Epidermal melanocyte (primary cell): ENCODE measurements around the gene UBE2U.
"Not testable (repeated sequence)": the region's sequence is repeated elsewhere in the genome, so short reads cannot be mapped to it uniquely, and the experiment has no call there.

Experiments
- DNase-seq: peaks from one replicate; pipeline ENCODE4 v3.0.0; 2011; ENCODE audit warnings: low spot score; ENCODE audit not compliant: insufficient read length

The UBE2U gene

DNA sequence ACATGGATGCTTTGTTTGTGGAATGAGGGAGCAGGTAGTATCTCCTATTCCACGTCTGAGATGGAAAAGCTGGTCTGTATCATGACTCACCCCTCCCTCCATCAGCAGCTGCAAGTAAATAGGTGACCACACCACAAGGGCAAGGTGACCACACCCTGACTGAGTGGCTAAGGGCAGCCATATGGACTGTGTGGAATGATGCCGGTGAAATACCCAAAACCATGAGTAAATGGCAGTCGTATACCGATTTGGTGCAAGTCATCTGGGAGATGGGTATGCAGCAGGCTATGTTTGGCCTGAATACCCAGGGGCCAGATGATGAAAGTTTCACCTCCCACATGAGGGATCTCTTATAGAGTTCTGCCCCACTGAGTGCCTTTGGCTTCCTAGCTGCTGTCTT lies 15.8 kb upstream of the UBE2U start:
- DNase-seq = no peak

DNA sequence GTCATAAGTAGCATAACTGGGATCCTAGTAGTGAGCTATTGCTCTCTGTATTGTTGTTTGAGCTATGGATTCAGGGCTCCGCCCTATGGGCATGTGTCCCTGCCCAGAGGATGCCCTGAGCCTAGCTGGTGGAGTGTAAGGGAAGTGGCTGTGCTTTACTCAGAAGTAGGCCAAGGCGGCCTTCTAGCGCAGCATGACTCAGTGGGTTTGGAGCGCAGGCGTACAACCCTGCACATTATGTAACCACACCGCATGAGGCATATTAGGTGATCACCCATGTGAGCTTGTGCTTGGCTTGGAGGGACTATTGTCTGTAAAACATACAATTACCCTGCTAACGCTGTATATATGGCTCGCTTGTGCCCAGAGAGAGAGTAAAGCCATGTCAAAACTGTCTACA lies 11.1 kb upstream of the UBE2U start:
- DNase-seq = no peak

DNA sequence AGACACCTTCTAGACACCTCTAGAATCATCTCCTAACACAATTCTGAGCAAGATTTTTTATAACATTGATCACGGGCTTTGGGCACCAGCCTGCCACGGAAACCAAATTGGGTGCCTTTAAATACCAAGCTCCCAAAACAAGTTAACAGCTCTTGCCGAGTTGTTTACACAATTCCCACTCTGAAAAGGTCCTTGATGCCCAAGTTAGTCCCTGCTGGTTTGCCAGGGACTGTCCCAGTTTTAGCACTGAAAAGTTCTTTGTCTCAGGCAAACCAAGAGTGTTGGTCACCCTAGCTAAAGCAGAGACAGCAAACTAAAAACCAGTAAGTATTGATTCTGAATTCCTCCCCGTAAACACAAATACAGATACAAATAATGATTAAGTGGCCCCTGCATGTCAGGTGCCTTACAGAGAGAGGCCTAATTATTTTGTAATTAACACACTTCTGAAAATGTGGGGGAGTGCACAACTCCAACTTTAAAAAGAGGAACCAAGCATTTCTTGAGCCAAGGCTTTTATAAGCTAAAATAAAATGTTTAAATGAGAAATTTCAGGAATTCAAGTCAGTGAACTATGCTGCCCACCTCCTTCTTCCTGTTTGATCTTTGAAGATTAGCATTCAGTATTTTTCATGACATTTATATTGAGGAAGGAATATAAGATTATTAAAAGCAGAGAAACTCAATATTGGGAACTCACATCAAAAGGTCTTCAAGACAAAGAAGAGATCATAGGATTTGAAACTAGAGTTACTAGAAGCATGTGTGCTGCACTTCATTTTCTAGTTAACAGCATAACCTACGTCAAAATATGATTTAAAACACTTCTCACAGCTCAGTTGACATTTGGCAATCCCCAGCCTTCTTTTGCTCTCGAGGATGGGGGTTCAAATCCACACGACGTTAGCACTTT lies 9.0 kb upstream of the UBE2U start:
- DNase-seq = no peak

DNA sequence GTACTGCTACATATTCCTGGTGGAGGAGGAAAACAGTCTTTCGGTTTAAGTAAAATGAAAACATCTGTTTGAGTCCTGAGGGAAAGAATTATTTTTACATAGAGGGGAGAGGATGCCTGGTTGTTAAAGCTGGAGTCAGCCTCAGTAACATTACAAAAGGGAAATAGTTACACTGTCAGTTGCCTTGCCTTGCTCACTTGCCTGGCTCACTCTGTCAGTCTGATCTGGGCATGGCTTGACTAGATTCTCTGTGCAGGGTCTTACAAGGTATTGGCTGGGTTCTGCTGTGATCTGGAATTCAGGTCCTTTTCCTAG lies 8.4 kb upstream of the UBE2U start:
- DNase-seq = no peak

DNA sequence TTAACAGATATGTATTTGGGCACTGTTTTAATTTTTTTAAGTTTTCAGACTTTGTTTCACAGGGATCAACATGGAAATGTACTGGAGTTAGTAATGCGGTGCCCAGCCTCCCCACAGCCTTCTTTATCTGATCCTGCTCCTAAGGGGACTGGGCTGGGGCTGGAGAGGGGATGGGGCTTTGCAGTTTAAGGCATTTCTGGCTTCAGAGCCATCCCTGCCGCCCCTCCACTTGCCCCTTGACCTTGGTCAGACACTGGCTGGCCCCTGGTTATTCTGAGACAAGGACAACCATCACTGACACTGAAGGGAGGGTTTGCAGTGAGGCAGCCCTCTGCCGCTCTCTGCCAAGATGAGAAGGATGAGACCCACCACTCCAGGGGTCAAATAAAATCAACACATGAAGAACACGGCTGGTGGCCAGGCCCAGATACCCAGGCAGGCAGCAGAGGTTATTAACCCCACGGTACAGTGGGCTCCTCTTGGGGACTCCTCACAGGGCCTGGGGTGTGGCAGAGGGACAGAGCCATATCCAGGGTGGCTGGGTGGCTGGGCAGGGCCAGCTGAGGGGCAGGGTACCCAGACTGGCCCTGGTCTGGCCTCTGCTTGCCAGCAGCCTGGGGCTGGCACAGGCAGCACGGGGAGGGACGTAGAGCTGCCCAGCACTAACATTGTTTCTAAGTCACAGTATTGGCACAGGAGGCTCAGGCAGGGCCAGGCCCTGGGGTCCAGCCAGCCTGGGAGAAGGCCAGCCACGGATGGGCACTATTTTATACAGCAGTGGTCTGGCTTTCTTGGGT lies 7.2 kb upstream of the UBE2U start:
- DNase-seq = no peak

DNA sequence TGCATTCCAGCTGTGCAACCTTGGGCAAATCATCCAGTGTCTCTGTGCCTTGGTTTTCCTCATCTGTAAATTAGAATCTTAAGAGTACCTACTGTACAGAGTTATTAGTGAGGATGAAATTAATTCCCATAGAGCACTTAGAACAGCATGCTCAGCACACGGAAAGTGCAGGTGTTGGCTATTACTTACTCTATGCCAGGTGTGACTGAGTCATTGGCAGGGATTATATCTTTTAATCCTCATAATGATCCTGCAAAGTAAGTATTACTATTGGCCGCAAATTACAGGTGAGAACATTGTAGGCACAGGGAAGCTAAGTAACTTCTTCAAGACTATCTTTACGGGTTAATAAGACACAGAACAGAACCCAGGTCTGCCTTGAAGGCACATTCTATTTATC lies 6.3 kb upstream of the UBE2U start:
- no peak for DNase-seq

DNA sequence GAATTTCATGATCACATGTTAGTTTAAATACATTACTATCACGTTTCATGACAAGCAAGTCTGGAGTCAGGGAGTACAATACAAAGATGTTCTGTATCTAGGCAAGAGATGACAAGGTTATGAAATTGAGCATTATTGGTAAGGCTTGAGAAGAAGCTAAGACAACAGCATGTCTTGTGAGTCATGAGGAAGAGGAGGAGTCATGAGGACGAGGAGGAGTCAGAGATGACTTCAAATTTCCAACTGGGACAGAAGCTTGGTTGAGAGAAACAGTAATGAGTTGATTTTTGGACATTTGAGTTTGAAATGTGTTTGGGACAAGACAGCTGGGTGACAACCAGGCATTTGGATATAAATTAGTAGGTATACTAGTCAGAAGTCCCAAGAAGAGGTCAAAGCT lies 4.3 kb upstream of the UBE2U start:
- no peak for DNase-seq

DNA sequence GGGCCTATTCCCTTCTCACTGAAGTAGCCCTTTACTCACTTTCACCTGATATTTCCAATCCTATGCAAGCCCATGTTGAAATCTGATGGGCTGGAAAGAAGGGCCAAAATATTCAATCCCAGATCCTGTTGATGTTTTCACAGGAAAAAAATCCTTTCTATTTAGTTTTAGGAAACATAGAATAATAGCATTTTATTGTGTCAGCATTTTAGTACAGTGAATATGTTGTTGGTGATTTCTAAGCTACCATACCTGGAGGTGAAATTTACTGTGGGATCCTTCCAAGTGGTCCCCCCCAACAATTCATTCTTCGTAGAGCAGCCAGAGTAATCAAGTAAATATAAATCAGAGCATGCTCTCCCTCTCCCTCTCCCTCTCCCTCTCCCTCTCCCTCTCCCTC lies 3.4 kb upstream of the UBE2U start:
- no peak for DNase-seq

DNA sequence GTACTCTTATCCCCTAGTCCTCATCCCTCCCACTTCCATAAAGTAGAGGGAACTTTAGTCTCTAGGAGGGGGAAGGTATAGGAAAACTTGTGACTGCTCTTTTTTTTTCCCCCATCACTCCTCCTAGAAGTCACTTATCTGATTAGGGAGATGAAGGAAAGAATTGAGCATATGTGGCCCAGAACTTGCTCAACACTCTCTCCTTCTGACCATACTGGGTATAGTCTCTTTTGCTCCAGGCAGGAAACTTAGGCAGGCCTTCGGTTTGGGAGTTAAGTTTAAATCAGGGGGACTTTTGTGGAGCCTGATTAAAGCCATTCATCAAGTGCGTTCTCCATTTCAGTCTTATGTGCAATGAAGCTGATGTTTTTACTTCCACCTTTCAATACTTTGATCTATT lies 5.8 kb downstream of the UBE2U start:
- no peak for DNase-seq

DNA sequence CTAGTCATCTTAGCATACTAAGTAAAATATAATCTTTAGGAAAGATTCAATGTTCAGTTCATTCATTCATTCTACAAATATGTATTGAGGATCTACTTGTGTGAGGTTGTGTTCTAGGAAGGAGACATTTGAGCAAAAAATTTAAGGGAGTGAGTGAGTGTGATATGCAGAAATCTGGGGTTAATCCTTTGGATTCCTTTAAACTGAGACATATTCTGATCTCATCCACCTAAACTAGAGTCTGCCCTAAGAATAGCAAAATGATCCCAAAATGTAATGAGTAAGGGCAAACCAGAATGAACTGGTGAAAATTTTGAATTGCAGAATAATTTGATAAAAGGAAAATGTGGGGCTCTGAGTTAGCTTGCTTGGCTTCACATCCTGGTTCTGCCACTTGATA lies 8.6 kb downstream of the UBE2U start:
- no peak for DNase-seq

DNA sequence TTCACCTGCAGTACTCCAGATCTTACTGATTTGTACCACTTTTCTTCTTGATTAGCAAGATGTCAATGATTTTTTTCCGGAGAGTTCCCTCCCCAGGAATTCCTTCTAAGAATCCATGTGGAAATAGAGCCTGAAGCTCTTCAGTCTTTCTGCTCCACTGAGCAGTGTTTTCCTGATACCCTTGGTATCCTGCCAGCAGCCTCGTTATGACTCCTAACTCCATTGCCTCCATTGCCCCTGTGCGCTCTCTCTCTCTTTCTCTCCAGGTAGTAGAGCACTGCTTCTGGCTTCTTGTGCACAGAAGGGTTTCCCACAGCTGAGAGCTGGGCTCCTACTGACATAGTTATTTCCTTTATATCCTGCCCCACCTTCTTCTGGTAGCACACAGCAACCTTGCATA lies 12.2 kb downstream of the UBE2U start:
- no peak for DNase-seq

DNA sequence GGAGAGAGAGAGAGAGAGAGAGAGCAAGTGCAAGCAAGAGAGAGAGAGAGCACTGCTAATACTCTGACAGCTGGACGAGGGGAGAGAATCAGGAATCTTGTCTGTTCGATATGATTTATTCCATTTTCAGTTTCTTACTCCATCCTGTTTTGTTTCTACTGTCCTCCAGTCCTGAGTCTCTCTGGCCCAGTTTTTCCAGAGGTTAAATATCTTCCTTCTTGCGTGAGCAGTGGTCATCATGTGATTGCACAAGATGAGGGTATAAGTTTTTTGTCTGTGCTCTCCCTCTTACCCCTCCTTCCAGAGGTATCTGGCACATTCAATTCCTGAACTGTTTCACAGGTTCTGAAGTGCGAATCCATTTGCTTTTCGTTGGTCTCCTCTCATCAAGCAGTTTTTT lies 16.8 kb downstream of the UBE2U start:
- no peak for DNase-seq

DNA sequence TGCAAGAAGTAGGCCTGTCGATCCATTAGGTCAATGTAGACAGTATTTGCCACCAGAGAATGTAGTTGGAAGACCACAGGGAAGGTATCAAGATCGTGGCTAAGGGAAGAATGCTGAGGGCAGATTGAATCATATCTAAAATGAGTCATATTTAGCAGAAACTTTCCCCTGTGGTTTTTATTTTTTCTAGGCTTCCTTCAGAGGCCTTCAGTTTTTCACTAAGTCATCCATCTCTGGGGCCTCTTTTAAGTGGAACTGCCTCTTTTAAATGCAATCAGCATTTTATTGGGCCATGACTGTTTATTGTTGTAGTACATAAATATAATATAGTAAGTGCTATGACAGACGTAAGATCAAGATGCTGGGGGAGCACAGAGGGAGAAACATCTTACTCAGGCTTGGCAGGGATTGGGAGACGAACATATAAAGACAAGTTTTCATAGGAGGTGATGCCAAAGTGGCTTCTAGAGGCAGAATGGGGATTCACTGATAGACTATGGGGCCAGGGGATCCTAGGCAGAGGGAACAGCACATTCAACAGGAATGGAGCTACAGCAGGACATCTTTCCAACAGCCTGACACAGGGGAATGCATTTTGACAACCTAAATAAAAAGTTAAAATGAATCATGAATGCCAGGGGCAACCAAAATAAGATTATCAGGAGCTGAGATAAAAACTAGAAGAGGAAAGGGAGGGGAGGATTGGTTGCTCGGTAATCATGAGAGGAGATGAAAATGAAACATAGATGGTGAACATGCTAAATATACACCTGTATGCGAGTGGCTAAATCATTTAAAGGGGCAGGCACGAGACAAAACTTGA lies 20.1 kb downstream of the UBE2U start:
- no peak for DNase-seq

DNA sequence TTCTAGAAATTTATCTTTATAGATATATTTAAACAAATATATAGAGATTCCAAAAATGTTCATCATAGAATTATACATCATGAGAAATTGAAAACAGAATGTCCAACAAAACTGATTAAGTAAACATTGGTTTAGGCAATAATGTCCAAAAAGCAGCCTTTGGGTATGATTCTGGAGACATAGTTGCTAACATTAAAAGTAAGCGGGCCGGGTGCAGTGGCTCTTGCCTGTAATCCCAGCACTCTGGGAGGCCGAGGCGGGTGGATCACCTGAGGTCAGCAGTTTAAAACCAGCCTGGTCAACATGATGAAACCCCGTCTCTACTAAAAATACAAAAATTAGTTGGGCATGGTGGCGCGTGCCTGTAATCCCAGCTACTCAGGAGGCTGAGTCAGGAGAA lies 20.8 kb downstream of the UBE2U start:
- not testable (repeated sequence) for DNase-seq

DNA sequence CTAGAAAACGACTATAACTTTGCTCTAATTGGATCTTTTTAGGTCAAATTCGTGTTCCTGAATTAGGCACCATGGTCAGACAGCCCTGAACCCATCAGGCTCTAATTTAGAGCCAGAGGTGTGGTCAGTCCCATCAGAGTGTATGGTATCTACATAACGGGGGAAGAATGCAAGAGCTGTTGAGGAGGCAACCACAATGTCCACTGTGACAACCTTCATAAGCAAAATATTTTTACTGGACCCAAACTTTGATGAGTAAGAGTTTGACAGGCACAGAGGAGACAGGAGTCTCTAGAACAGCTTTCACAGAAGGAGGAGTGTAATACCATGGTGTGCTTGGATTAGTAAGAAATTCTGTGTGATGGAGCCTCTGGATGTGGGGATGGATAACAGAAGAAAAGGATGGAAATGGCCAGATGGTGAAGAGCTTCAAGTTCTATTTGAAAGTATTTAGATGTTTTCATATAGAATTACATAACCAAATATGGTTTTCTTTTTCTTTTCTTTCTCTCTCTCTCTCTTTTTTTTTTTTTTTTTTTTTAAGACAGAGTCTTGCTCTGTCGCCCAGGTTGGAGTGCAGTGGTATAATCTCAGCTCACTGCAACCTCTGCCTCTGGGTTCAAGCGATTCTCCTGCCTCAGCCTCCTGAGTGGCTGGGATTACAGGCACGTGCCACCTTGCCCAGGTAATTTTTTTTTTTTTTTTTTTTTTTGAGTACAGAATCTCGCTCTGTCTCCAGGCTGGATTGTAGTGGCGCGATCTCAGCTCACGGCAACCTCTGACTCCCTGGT lies 24.9 kb downstream of the UBE2U start:
- DNase-seq = no peak

DNA sequence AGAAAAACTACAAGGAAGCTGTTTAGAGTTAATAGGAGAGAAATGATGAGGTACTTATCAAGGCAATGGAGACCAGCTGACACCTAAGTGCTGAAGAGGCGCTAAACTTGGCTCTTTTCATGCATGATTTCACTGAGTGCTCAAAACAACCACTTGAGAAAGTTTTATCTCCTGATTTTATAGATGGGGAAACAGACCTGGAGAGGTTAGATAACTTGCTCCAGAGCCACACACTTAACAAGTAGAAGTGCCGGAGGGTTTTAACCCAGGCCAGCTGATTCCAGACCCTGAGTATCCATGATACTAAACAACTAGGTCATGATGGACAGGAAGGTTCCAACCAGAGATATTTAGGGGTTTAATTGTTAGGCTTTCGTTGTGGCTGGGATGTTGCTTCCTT lies 25.9 kb downstream of the UBE2U start:
- no peak for DNase-seq

DNA sequence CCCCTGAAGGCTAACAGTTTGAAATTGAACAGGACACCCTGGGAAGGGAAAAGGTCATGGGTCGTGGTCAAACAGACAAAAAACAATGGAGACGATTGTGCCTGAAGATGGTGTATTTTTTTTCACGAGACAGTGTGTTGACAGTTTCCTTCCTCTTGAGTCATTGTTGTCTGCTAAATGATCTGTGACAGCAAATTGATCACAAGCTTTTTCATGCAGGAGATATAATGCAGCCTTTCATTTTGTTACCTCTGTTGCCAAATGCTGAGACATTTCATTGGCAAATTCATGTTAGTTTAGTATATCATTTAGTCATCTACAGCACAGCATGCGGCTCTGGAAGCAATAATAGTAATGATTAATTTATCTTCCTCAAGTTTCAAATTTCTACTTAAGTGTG lies 27.7 kb downstream of the UBE2U start:
- no peak for DNase-seq

DNA sequence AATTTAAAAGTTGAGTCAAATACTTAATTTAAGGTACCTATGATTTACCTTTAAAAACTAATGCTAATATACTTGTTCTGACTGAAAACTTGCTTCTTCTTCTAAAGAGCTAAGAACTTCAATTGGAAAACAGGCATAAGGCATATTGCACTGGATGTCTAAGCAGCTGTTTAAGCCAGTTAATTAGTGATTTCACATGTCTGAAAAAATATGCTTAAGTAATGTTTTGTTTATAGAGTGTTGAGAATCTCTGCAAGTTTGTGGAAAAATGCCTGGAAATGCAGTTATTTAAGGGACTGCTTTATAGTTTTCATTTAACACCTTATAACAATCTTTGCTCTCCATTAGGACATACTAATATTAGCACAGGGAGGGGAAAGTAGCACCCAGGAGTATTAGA lies 28.2 kb downstream of the UBE2U start:
- no peak for DNase-seq

DNA sequence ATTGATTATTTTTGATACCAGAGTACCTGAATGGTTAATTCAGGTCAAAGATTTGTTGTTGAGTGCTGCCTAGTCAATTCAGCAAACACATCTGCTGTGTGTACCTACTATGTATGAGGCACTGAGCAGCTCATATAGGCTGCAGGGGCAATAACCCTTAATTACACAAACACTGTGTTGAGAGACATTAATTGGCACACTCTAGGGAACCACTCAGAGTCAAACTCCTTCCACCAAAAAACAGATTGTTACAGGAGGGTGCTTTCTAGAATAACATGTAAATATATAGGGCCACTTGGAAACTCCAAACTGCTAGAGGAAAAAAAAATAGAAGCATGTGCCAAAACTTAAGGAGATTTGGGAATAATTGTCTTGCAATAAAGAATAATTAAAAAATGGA lies 31.3 kb downstream of the UBE2U start:
- DNase-seq = no peak

DNA sequence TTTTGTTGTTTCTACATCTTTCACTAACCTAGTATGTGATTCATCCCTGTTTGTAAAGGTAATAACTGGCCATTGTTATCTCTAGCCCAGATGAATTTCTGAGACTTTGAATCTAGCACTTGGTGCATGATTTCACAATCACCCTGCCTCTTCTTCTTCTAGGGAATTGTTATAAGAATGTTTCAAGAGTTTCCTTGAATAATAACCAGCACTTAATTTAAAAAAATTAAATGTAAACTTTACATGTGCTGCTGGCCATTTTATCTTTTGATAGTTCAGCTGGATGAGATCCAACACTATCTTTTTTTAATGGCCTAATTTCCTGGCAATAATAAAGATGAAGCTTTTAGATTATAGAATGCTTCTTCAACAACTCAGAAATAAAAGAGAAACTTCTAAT lies 31.8 kb downstream of the UBE2U start:
- DNase-seq = no peak

DNA sequence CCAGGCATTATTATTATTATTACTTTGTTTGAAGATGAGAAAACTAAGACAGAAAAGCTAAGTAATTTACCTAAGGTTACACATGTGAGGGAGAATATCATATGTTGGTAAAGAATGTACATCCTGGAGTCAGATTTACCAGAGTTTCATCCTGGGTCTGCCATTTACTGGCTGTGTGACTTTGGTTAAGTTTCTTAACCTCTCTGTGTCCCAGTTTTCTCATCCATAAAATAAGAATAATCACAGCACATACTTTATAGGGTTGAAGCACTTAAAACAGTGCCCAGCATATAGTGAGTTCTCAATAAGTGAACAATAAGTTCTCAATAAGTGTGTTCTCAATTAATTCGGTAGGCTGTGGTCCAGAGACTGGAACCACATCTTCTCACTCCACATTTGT lies 32.5 kb downstream of the UBE2U start:
- DNase-seq = no peak
